HepG2 (cell line): Measurements from ENCODE around the gene TRMT2A.

Experiments used
- BHLHE40 ChIP-seq: IDR thresholded peaks from 2 replicates; pipeline ENCODE4 v1.6.1; 2011; ENCODE audit warnings: low read length, improper control_type of control experiment
- CENPBD1 ChIP-seq: sonication (generic); formaldehyde crosslinking; IDR thresholded peaks from 2 replicates; pipeline ENCODE4 v1.8.0; 2022; ENCODE audit warnings: missing genetic modification reagents, low read depth, mild to moderate bottlenecking, borderline replicate concordance
- CREM ChIP-seq, 2 experiments: sonication (generic) in 1 of 2; formaldehyde crosslinking in 1 of 2; IDR thresholded peaks; 2 replicates each; pipeline versions ENCODE4 v1.4.0 to v1.6.1; 2016 to 2020; ENCODE audit warnings: antibody characterized with exemption in 1 of 2, mild to moderate bottlenecking in 1 of 2, missing genetic modification reagents in 1 of 2
- CTCF ChIP-seq: sonication (generic); formaldehyde crosslinking; IDR thresholded peaks from 2 replicates; pipeline ENCODE4 v1.5.0; 2020; ENCODE audit warnings: mild to moderate bottlenecking, missing genetic modification reagents, moderate library complexity
- HCFC1 ChIP-seq: fragments of 150-350 bp; IDR thresholded peaks from 2 replicates; pipeline ENCODE4 v1.6.1; 2014; ENCODE audit warnings: low read depth, low read length
- MAZ ChIP-seq, 2 experiments: sonication (generic) in 1 of 2; formaldehyde crosslinking in 1 of 2; IDR thresholded peaks; 2 replicates each; pipeline versions ENCODE4 v1.5.0 to v1.6.1; 2012 to 2020; ENCODE audit warnings: low read depth in 2 of 2, mild to moderate bottlenecking in 2 of 2, borderline replicate concordance in 1 of 2, improper control_type of control experiment in 1 of 2, low read length in 1 of 2, missing genetic modification reagents in 1 of 2, moderate library complexity in 1 of 2
- MLX ChIP-seq: IDR thresholded peaks from 2 replicates; pipeline ENCODE4 v1.6.1; 2016
- PATZ1 ChIP-seq: sonication (generic); formaldehyde crosslinking; IDR thresholded peaks from 2 replicates; pipeline ENCODE4 v1.4.0; 2020; ENCODE audit warnings: missing genetic modification reagents
- RAD51 ChIP-seq: fragments of 450-650 bp; IDR thresholded peaks from 2 replicates; pipeline ENCODE4 v1.6.1; 2016; ENCODE audit warnings: borderline replicate concordance
- XBP1 ChIP-seq: sonication (generic); formaldehyde crosslinking; IDR thresholded peaks from 2 replicates; pipeline ENCODE4 v1.5.0; 2020; ENCODE audit warnings: missing genetic modification reagents
- ZSCAN9 ChIP-seq: IDR thresholded peaks from 2 replicates; pipeline ENCODE4 v1.6.1; 2016; ENCODE audit warnings: borderline replicate concordance

GRCh38 chr22:20150381-20151275 is 33.6 kb upstream of the TRMT2A start, which contains the start of gene CCDC188:
- no peak for TF ChIP-seq ZSCAN9 (CRISPR knock-in tag)
- no peak for TF ChIP-seq RAD51
- no peak for TF ChIP-seq HCFC1
- no peak for TF ChIP-seq CENPBD1
- no peak for TF ChIP-seq MLX (CRISPR knock-in tag)
- no peak for TF ChIP-seq CTCF (CRISPR knock-in tag)
- TF ChIP-seq CREM (IDR thresholded peaks at IDR 0.05) = no peak
- no peak for TF ChIP-seq CREM (CRISPR knock-in tag; IDR thresholded peaks at IDR 0.05)
- no peak for TF ChIP-seq PATZ1 (CRISPR knock-in tag)
- TF ChIP-seq BHLHE40 = no peak
- no peak for TF ChIP-seq XBP1 (CRISPR knock-in tag)
- TF ChIP-seq MAZ (IDR thresholded peaks at IDR 0.05; ENCODE audit: borderline replicate concordance, low read depth, low read length) = no peak
- TF ChIP-seq MAZ (CRISPR knock-in tag; IDR thresholded peaks at IDR 0.05; ENCODE audit: low read depth) = no peak
